Aorta (tissue), 5 donors: Measurements from ENCODE around the gene ARHGAP31. TPM values are rescaled to one million over a fixed set of nuclear protein-coding genes. Genes with fewer than 3 reads are reported as not detected.

Experiments
- ATAC-seq: fragments of 200-7000 bp; cut with Tn5 transposase; one replicate; pipeline ENCODE4 v1.9.1; 2022; ENCODE audit warnings: moderate library complexity; ENCODE audit not compliant: low FRiP score
- DNase-seq, 2 donors: peaks; one replicate each; pipeline ENCODE4 v3.0.0-alpha.2; 2020
- H3K27ac ChIP-seq, 2 donors: one replicate each; pipeline ENCODE4 v1.5.1; 2013; ENCODE audit warnings: low read length in 2 of 2, mild to moderate bottlenecking in 2 of 2, moderate library complexity in 2 of 2, control low read depth in 1 of 2, inconsistent platforms in 1 of 2, low read depth in 1 of 2
- H3K27me3 ChIP-seq, 2 donors: one replicate each; pipeline ENCODE4 v1.6.1; 2013; ENCODE audit warnings: control low read depth in 1 of 2, low read length in 1 of 2, mild to moderate bottlenecking in 1 of 2, moderate library complexity in 1 of 2; ENCODE audit not compliant: insufficient read depth in 2 of 2, control insufficient read depth in 1 of 2
- H3K36me3 ChIP-seq, 2 donors: one replicate each; pipeline ENCODE4 v1.6.1; 2013; ENCODE audit warnings: control low read depth in 1 of 2, low read length in 1 of 2, mild to moderate bottlenecking in 1 of 2; ENCODE audit not compliant: insufficient read depth in 2 of 2, control insufficient read depth in 1 of 2
- H3K4me1 ChIP-seq, 2 donors: one replicate each; pipeline ENCODE4 v1.6.1; 2013; ENCODE audit warnings: low read length in 2 of 2, control low read depth in 1 of 2, mild to moderate bottlenecking in 1 of 2, moderate library complexity in 1 of 2; ENCODE audit not compliant: insufficient read depth in 2 of 2, control insufficient read depth in 1 of 2
- H3K4me3 ChIP-seq, 2 donors: one replicate each; pipeline ENCODE4 v1.5.1; 2013; ENCODE audit warnings: low read length in 2 of 2, control low read depth in 1 of 2, mild to moderate bottlenecking in 1 of 2
- H3K9me3 ChIP-seq: one replicate; pipeline ENCODE4 v1.6.1; 2013; ENCODE audit warnings: mild to moderate bottlenecking, low read length; ENCODE audit not compliant: control insufficient read depth
- WGBS, 2 donors: extraction: QIAGEN DNeasy Blood & Tissue Kit; methylation state at CpG; one replicate each; pipeline ENCODE4 v1.1.7; 2013; 5-methylcytosine and 5-hydroxymethylcytosine counted together
- intact Hi-C, 2 donors: fragments of 100-400 bp; cut with DNase I; formaldehyde crosslinking; loops; one replicate each; pipeline versions ENCODE4 v1.14.2 to v1.15.0; 2022
- long read RNA-seq, 2 donors: library from polyadenylated mRNA; unstranded; transcript quantifications; one replicate each; pipeline ENCODE4 v2.0.0, GENCODE V29; 2020 to 2021
- polyA plus RNA-seq, 2 donors: library from polyadenylated mRNA; stranded (reverse); fragments of 200-250 nt; gene quantifications; one replicate each; pipeline ENCODE4 v1.2.3, GENCODE V29; 2013
- total RNA-seq, 2 donors: library from RNA; stranded (reverse); fragmentation: NEBNext Ultra II Directional; extraction: Animal tissue kit (Norgen Biotek cat#: 25700); gene quantifications; one replicate each; pipeline ENCODE4 v1.2.1, GENCODE V29; 2021
- donor health status: healthy with polysubstance abuse.
- donor health status: Bipolar disorder and iron deficiency.
- donor health status: DM: no; HTN: no; CAD: no.
- donor health status: DM: no; HTN: no; CAD: no.
- donor health status: DM: yes; HTN: yes; CAD: no.

The ARHGAP31 gene
- 10 to 100 TPM; 29.1 to 65.0 TPM for total RNA-seq
- 1 to 10 TPM; 1.5 to 2.4 TPM for polyA plus RNA-seq
- long read RNA-seq, donor 1, partial matches to known transcripts, result 4 of 26 reads
- long read RNA-seq, donor 1, other reads (novel, unspliced or antisense), result 22 of 26 reads
- long read RNA-seq, donor 2, full-length matches to known transcripts, result 4 of 43 reads
- long read RNA-seq, donor 2, partial matches to known transcripts, result 18 of 43 reads
- long read RNA-seq, donor 2, other reads (novel, unspliced or antisense), result 21 of 43 reads

DNA sequence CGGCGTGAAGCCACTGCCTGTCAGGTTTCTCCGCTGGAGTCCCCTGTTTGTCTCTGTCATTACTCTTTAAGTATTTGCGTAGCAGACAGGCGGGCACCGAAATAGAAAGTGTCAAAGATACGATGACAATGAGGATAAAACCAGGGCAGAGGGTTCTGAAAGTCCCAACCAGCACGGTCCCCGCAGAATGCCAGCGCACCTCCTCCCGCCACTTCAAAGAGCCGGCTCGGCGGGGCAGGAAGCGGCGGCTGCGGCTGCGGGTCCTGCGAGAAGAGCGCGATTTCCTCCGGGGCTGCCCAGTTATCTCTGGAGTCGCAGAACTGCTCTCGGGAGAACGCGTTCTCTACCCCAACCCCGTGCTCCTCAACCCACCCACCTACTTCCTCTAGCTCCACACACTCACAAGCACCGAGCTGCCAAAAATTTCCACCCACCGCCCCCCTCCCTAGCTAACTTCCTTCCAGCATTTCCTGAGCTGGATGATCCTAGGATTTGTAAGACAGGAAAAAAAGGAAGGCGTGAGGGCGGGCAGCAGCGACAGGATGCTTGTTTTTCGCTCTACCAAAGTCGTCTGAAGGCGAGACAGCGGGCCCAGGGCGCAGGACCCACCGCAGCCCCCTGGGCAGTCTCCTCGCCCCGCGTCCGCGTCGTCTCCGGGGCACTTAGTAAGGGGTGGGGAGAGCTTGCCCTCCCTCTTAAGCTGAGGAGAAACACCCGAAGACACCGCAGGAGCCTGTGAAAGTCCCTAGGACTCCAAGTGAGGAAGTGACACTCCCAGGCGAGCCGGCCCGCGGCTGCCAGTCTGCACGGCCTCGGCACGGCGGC is at the start of gene ARHGAP31:
Gene ARHGAP31, plus strand, starts transcription at position 513 of the 825 bp plus-strand sequence. CDS start 522 bp downstream, outside the sequence.
- Histone ChIP-seq H3K4me1 (no peaks in the 10 kb centered on the region), H3K36me3 (no peaks in the 10 kb centered on the region), H3K9me3 (no peaks in the 10 kb centered on the region), H3K4me3 (peak within 1 kb of the TSS; percentile 73 to 79), H3K27ac (peak within 1 kb of the TSS; percentile 74 to 90), H3K27me3 (no peaks in the 10 kb centered on the region)
- ATAC-seq (peak; percentile 87), DNase-seq (peak; percentile 80 to 87)
- intact Hi-C loops, result loop anchor here in 1 of 2 donors (1.0 kb wide), 1 partner anchor 29 kb away; no protein-coding TSS in a partner anchor
- WGBS, 2 donors, result 0 to 1% methylated on average over 54 to 55 of the region's 55 CpGs

- Histone ChIP-seq H3K27ac (no peak overlapping the region), H3K4me1 (no peaks in the 10 kb centered on the region), H3K27me3 (no peaks in the 10 kb centered on the region), H3K4me3 (no peak overlapping the region), H3K9me3 (no peaks in the 10 kb centered on the region), H3K36me3 (no peaks in the 10 kb centered on the region)
- peak in 1 of 2 donors; percentile 67 for DNase-seq
- no peak for ATAC-seq
- intact Hi-C loops, result no loop called here
- 74 to 79% methylated on average over 2 of the region's 2 CpGs for WGBS, 2 donors
Observed at GRCh38 chr3:119245778-119246177, 48.4 kb upstream of the ARHGAP31 start.

GRCh38 chr3:119255214-119255613 is 39.0 kb upstream of the ARHGAP31 start:
- WGBS, 2 donors, result 87 to 92% methylated on average over 2 of the region's 2 CpGs
- Histone ChIP-seq H3K36me3 (no peaks in the 10 kb centered on the region), H3K9me3 (no peaks in the 10 kb centered on the region), H3K4me1 (no peaks in the 10 kb centered on the region), H3K4me3 (no peak overlapping the region), H3K27ac (no peak overlapping the region), H3K27me3 (no peaks in the 10 kb centered on the region)
- ATAC-seq, result no peak
- intact Hi-C loops, result no loop called here
- DNase-seq, result no peak

DNA sequence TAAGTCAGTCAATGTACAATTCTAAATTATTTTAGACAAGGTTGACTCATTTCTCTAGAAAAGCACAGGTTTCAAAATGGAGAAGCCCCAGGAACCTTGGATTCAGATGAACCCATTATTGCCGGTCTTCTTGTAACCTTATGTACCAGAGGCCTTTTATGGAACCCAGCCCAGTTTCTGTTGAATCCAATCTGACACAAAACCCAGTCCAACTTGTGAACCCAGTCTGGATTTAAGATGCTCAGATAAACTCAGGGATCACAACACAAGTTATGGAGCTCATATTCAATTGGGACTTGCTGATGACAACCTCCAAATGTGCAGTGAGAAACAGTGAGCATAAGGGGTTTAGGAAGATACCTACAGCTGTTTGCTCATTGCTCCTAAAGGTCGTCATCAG is 37.1 kb upstream of the ARHGAP31 start:
- ATAC-seq, result no peak
- intact Hi-C loops, result no loop called here

GRCh38 chr3:119257654-119258410 is 36.4 kb upstream of the ARHGAP31 start:
- ATAC-seq (no peak), DNase-seq (peak in 1 of 2 donors; percentile 45)
- H3K4me1 ChIP-seq, result no peaks in the 10 kb centered on the region
- no peaks in the 10 kb centered on the region for H3K9me3 ChIP-seq
- no peak overlapping the region for H3K4me3 ChIP-seq
- H3K27me3 ChIP-seq, result no peaks in the 10 kb centered on the region
- no peaks in the 10 kb centered on the region for H3K36me3 ChIP-seq
- WGBS, 2 donors, result 78 to 79% methylated on average over 8 of the region's 8 CpGs
- no peak overlapping the region for H3K27ac ChIP-seq
- intact Hi-C loops, result no loop called here

More for the DNA sequence above, 37.1 kb upstream of the ARHGAP31 start:
- H3K4me3 ChIP-seq, result no peak overlapping the region
- no peaks in the 10 kb centered on the region for H3K9me3 ChIP-seq
- H3K27ac ChIP-seq, result no peak overlapping the region
- H3K27me3 ChIP-seq, result no peaks in the 10 kb centered on the region
- no peaks in the 10 kb centered on the region for H3K4me1 ChIP-seq
- no peaks in the 10 kb centered on the region for H3K36me3 ChIP-seq
- WGBS, 2 donors, result 91 to 93% methylated on average over 2 of the region's 2 CpGs
- DNase-seq, result no peak

DNA sequence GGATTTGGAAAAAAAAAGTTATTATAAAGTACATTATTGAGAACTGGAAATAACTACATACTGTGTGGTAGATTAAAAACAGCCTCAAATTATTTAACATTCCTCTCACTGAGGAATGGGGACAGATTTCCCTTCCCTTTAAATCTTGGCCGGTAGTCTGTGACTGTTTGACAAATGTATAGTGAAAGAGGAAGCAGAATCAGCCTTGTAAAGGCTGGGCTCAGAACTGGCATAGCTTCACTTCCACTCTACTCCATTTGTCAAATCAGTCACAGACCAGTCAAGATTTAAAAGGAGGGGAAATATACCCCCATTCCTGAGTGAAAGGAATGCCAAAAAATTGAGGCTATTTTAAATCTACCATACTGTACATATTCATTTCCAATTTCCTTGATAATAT is 35.3 kb upstream of the ARHGAP31 start:
- Histone ChIP-seq H3K9me3 (no peaks in the 10 kb centered on the region), H3K27ac (no peak overlapping the region), H3K27me3 (no peaks in the 10 kb centered on the region), H3K4me3 (no peak overlapping the region), H3K36me3 (no peaks in the 10 kb centered on the region), H3K4me1 (no peaks in the 10 kb centered on the region)
- intact Hi-C loops, result no loop called here
- DNase-seq (no peak), ATAC-seq (no peak)
- 15 to 25% methylated on average over 1 of the region's 1 CpG for WGBS, 2 donors

DNA sequence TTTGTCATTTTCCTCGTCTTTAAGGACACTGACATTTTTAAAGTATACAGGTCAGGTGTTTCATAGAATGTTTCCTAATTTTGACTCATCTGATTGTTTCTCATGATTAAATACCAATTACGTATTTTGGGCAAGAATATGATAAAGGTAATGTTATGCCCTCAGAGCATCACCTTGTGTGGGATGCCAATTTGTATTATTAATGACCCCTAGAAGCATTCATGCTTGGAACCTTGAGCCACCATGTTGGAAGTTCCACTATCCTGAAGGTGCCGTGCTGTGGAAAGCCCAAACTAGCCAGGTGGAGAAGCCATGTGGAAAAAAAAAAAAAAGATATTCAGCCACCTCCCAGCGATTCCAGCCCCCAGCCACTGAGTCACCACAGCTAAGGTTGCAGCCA is 34.4 kb upstream of the ARHGAP31 start:
- intact Hi-C loops, result no loop called here
- no peak overlapping the region for H3K27ac ChIP-seq
- H3K36me3 ChIP-seq, result no peaks in the 10 kb centered on the region
- no peak for DNase-seq
- no peak overlapping the region for H3K4me3 ChIP-seq
- 85 to 94% methylated on average over 4 of the region's 4 CpGs for WGBS, 2 donors
- ATAC-seq, result no peak
- no peaks in the 10 kb centered on the region for H3K4me1 ChIP-seq
- no peaks in the 10 kb centered on the region for H3K27me3 ChIP-seq
- H3K9me3 ChIP-seq, result no peaks in the 10 kb centered on the region

GRCh38 chr3:119261055-119261454 is 33.1 kb upstream of the ARHGAP31 start:
- no peak for DNase-seq
- Histone ChIP-seq H3K4me1 (no peaks in the 10 kb centered on the region), H3K27me3 (no peaks in the 10 kb centered on the region), H3K36me3 (no peaks in the 10 kb centered on the region), H3K9me3 (no peaks in the 10 kb centered on the region), H3K27ac (no peak overlapping the region), H3K4me3 (no peak overlapping the region)
- intact Hi-C loops, result no loop called here
- 75 to 79% methylated on average over 5 to 6 of the region's 6 CpGs for WGBS, 2 donors
- ATAC-seq, result no peak
